ENCODE data around the gene SMU1.
A peak's percentile ranks its signal among the peaks of the same experiment; 100 is the strongest.
"Not testable (repeated sequence)": the region's sequence is repeated elsewhere in the genome, so short reads cannot be mapped to it uniquely, and the experiment has no call there.

The SMU1 gene

GRCh38 chr9:33023661-33024060 lies 52.8 kb downstream of the SMU1 start:
- H3K36me3 ChIP-seq (ENCODE audit: insufficient read depth, low read length): peaks cover 7% of the 10 kb centered on the region; the same call in 1 of the 2 replicates
- H3K9ac ChIP-seq (ENCODE audit: low read depth, low read length): peak overlapping the region; percentile 100
- no peaks in the 10 kb centered on the region for H3K9me3 ChIP-seq (ENCODE audit: control insufficient read depth, insufficient read depth, low read length)
- H3K4me1 ChIP-seq (ENCODE audit: insufficient read depth, low read length): peaks cover 15% of the 10 kb centered on the region

DNA sequence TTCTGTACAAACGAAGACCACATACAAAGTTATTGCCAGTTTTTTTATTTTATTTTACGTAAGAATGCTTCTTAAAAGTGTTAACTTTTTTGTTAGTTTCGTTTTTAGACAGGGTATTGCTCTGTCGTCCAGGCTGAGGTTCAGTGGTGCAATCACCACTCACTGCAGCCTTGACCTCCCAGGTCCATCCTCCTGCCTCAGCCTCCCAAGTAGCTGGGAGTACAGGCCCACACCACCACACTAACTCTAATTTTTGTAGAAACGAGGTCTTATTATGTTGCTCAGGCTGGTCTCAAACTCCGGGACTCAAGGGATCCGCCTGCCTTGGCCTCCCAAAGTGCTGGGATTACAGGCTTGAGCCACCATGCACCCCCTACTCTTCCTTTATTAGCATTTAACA lies 53.7 kb downstream of the SMU1 start:
- no peaks in the 10 kb centered on the region for H3K9me3 ChIP-seq (ENCODE audit: control insufficient read depth, insufficient read depth, low read length)
- H3K9ac ChIP-seq (ENCODE audit: low read depth, low read length): no peak overlapping the region
- H3K36me3 ChIP-seq (ENCODE audit: insufficient read depth, low read length): peaks cover 7% of the 10 kb centered on the region; the same call in 1 of the 2 replicates
- H3K4me1 ChIP-seq (ENCODE audit: insufficient read depth, low read length): peaks cover 15% of the 10 kb centered on the region

GRCh38 chr9:33022303-33022702 lies 54.2 kb downstream of the SMU1 start:
- H3K36me3 ChIP-seq (ENCODE audit: insufficient read depth, low read length): peaks cover 7% of the 10 kb centered on the region; the same call in 1 of the 2 replicates
- H3K9ac ChIP-seq (ENCODE audit: low read depth, low read length): no peak overlapping the region
- H3K9me3 ChIP-seq (ENCODE audit: control insufficient read depth, insufficient read depth, low read length): no peaks in the 10 kb centered on the region
- H3K4me1 ChIP-seq (ENCODE audit: insufficient read depth, low read length): peaks cover 15% of the 10 kb centered on the region

DNA sequence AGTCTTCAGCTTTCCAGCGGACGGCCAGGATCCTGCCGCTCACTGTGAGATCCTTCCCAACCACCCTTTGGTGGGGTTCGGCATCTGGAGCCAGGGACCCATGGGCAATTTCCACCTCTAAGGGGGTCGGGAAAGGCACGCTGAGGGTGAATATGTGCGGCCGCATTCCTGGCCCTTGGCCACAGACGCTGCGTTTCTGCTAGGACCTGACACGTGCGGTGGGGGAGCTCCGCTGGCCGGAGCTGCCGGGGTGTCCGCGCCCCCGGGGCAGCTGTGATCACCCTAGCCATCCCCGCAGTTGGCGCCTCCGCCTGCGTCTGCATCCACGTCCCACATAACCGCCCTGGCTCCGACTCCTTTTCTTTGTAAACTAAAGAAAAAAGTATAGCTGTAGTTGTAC lies 56.7 kb downstream of the SMU1 start:
- H3K9ac ChIP-seq (ENCODE audit: low read depth, low read length): no peak overlapping the region
- peaks cover 7% of the 10 kb centered on the region; the same call in 1 of the 2 replicates for H3K36me3 ChIP-seq (ENCODE audit: insufficient read depth, low read length)
- H3K4me1 ChIP-seq (ENCODE audit: insufficient read depth, low read length): peaks cover 18% of the 10 kb centered on the region
- no peaks in the 10 kb centered on the region for H3K9me3 ChIP-seq (ENCODE audit: control insufficient read depth, insufficient read depth, low read length)

GRCh38 chr9:33017283-33018041 lies 59.0 kb downstream of the SMU1 start:
- Histone ChIP-seq H3K9me3 (ENCODE audit: control insufficient read depth, insufficient read depth, low read length) (no peaks in the 10 kb centered on the region), H3K9ac (ENCODE audit: low read depth, low read length) (no peak overlapping the region), H3K4me1 (ENCODE audit: insufficient read depth, low read length) (peaks cover 20% of the 10 kb centered on the region; the same call in 1 of the 2 replicates), H3K36me3 (ENCODE audit: insufficient read depth, low read length) (peaks cover 7% of the 10 kb centered on the region; the same call in 1 of the 2 replicates)

DNA sequence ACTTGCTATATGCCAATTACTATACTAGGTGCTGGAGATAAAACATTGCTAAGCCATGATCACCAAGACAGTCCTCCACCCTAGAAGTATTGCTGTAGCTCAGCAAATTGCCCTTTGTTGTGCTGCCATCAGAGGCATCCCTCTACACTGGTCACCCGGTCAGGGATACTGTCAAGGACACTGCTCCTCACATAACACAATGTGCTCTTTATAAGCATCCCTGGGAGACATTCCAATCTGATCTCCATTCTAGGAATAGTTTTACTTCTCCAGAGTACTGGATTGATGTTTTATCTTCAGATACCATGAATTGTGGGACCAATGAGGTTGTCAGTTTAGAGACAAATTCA lies 61.8 kb downstream of the SMU1 start:
- Histone ChIP-seq H3K36me3 (ENCODE audit: insufficient read depth, low read length) (no peaks in the 10 kb centered on the region), H3K4me1 (ENCODE audit: insufficient read depth, low read length) (peaks cover 12% of the 10 kb centered on the region; the same call in 1 of the 2 replicates), H3K9me3 (ENCODE audit: control insufficient read depth, insufficient read depth, low read length) (no peaks in the 10 kb centered on the region), H3K9ac (ENCODE audit: low read depth, low read length) (no peak overlapping the region)

DNA sequence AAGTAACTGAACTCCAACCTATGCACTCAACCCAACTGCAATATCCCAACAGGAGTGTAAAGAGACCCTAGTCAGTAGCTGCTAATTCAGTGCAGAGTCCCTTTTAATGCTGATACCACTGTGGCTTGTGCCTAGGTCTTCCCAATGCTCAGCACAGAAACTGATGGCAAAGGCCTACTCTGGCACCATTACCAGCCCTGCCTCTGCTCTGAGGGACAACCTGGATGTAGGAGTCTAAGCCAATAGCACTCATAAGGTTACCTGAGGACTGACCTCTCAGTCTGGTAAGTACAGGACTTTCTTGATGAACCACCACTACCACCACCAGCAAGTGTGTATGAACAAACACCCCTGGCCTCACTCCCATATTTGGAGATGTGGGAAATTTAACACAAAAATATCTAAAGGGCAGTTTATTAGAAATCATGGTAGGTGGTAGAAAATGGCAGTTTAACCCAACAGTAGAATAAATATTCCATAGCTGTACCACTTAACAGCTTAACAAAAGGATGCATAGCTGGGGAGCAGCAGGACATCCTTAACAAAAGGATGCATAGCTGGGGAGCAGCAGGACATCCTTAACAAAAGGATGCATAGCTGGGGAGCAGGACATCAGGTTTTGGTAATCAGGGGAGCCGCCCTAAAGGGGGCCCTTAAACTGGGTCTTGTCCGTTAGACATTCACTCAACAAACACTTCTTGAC lies 62.4 kb downstream of the SMU1 start:
- Histone ChIP-seq H3K4me1 (ENCODE audit: insufficient read depth, low read length) (peaks cover 12% of the 10 kb centered on the region; the same call in 1 of the 2 replicates), H3K36me3 (ENCODE audit: insufficient read depth, low read length) (no peaks in the 10 kb centered on the region), H3K9me3 (ENCODE audit: control insufficient read depth, insufficient read depth, low read length) (no peaks in the 10 kb centered on the region), H3K9ac (ENCODE audit: low read depth, low read length) (no peak overlapping the region)

DNA sequence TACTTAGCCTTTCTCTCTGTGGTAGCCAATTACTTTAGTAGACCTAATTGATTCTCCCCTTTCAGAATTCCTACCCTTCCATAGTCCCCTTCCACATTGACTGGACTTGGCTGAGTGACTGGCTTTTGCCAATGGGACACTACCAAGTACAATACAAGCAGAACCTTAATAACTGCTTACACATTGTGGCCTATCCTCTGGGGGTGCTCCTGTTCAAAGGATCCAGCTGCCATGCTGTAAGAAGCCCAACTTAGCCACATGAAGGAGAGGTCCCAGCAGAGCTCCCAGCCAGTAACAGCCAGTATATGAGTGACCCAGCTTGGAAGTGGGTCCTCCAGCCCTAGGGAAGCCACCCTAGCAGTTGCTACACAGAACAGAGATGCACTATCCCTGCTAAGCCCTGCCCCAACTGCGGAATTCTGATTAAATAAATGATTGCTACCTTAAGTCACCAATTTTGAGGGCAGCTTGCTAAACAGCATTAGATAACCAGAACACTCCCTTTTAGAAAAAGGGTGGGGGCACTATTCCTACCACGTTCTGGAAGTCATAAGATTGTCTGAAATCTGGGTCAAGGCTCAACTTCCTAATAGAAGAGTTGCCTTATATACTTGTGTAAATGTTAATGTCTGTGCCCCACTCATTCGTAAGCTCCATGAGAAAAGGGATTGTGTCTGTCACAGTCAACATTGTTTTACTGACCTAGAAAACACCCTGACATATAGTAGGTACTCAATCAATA lies 64.0 kb downstream of the SMU1 start:
- Histone ChIP-seq H3K4me1 (ENCODE audit: insufficient read depth, low read length) (peaks cover 12% of the 10 kb centered on the region; the same call in 1 of the 2 replicates), H3K36me3 (ENCODE audit: insufficient read depth, low read length) (no peaks in the 10 kb centered on the region), H3K9me3 (ENCODE audit: control insufficient read depth, insufficient read depth, low read length) (no peaks in the 10 kb centered on the region), H3K9ac (ENCODE audit: low read depth, low read length) (no peak overlapping the region)

DNA sequence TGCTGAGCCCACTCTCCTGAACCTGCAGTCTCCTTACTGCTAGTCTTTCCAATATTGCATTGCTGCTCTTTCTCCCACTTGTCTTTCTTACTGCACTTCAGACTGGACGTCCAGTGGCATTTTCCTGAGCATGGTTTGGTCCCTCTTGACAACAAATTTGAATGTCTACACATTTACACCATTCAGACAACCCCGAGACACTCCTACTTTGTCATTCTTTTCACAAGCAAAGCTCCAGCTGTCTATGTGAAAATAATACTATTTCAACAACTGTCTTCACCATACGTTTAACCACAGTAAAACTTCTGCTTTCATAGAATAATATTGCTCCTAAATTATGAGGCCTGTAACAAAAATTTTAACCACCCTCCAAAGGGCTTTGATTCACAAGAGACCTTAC lies 64.6 kb downstream of the SMU1 start:
- Histone ChIP-seq H3K36me3 (ENCODE audit: insufficient read depth, low read length) (no peaks in the 10 kb centered on the region), H3K4me1 (ENCODE audit: insufficient read depth, low read length) (peaks cover 12% of the 10 kb centered on the region; the same call in 1 of the 2 replicates), H3K9ac (ENCODE audit: low read depth, low read length) (no peak overlapping the region), H3K9me3 (ENCODE audit: control insufficient read depth, insufficient read depth, low read length) (no peaks in the 10 kb centered on the region)

- no peak overlapping the region for H3K9ac ChIP-seq (ENCODE audit: low read depth, low read length)
- no peaks in the 10 kb centered on the region for H3K4me1 ChIP-seq (ENCODE audit: insufficient read depth, low read length)
- H3K36me3 ChIP-seq (ENCODE audit: insufficient read depth, low read length): no peaks in the 10 kb centered on the region
- no peaks in the 10 kb centered on the region for H3K9me3 ChIP-seq (ENCODE audit: control insufficient read depth, insufficient read depth, low read length)
Measured at GRCh38 chr9:33007755-33008154, 68.7 kb downstream of the SMU1 start.

GRCh38 chr9:33005335-33005734 lies 71.1 kb downstream of the SMU1 start:
- H3K36me3 ChIP-seq (ENCODE audit: insufficient read depth, low read length); H3K9ac ChIP-seq (ENCODE audit: low read depth, low read length): not testable (repeated sequence)

GRCh38 chr9:33000682-33001055 lies 75.8 kb downstream of the SMU1 start:
- not testable (repeated sequence) for H3K4me1 ChIP-seq (ENCODE audit: insufficient read depth, low read length); H3K9me3 ChIP-seq (ENCODE audit: control insufficient read depth, insufficient read depth, low read length)

More at GRCh38 chr9:33005335-33005734, 71.1 kb downstream of the SMU1 start:
- not testable (repeated sequence) for H3K9me3 ChIP-seq (ENCODE audit: control insufficient read depth, insufficient read depth, low read length); H3K4me1 ChIP-seq (ENCODE audit: insufficient read depth, low read length)

DNA sequence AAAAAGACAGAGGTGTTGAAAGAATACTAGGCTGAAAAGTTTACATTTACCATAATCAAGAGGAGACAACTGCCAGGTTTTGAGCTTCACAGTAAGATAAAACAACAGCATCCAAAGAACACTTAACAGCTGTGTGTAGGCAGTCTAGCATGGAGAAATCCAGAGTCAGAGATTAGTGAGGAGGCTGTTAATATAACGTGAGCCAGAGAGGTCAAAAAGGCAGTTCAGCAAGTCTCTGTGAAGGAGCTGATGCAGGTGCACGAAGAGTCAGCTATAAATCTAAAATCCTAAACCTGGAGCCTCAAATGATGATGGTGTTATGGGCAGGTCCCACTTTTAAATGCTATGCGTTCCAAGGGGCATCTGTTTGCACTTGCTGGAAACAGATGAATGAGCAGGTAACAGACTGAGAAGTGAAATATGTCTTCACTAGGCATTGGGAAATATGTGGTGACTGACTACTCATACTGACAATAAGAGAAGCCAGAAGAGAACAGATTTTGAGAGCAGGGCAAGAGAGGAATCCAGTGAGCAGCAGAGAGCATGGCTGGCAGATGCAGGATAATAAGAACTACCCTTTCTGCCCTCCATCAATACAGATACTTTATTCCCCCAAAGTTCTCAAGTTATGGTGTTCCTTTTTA lies 83.8 kb downstream of the SMU1 start:
- Histone ChIP-seq H3K9ac (ENCODE audit: low read depth, low read length) (no peak overlapping the region), H3K4me1 (ENCODE audit: insufficient read depth, low read length) (0 out of 2 replicates have a peak, but pooled peaks cover 5% of the 10 kb centered on the region), H3K36me3 (ENCODE audit: insufficient read depth, low read length) (no peaks in the 10 kb centered on the region; the same call in 1 of the 2 replicates), H3K9me3 (ENCODE audit: control insufficient read depth, insufficient read depth, low read length) (no peaks in the 10 kb centered on the region; the same call in 1 of the 2 replicates)

More at GRCh38 chr9:33000682-33001055, 75.8 kb downstream of the SMU1 start:
- not testable (repeated sequence) for H3K36me3 ChIP-seq (ENCODE audit: insufficient read depth, low read length)
- peak overlapping the region; percentile 65 for H3K9ac ChIP-seq (ENCODE audit: low read depth, low read length)

Data from ES-I3 (cell line).